Panc1 (cell line): ENCODE data around the gene UGGT2. TPM values are rescaled to one million over a fixed set of nuclear protein-coding genes. Genes with fewer than 3 reads are reported as not detected.

Experiments
- ATAC-seq: fragments of 200-7000 bp; cut with Tn5 transposase; 2 replicates; pipeline ENCODE4 v1.9.1; 2020; ENCODE audit warnings: mild to moderate bottlenecking, moderate library complexity
- BruUV-seq: library from RNA; stranded (reverse); fragments of 400-500 nt; replicated peaks from 2 replicates; lab custom pipeline; 2021; lab: Mats Ljungman, UMichigan
- CTCF ChIA-PET: fragments of 300-600 bp; sonication (Branson Sonifier 250); formaldehyde crosslinking; loops from one replicate; lab custom pipeline; 2022; ENCODE audit warnings: antibody characterized with exemption; lab: Charles Lee
- POLR2A ChIA-PET: fragments of 300-600 bp; sonication (Branson Sonifier 250); formaldehyde crosslinking; loops from one replicate; lab custom pipeline; 2022; ENCODE audit warnings: antibody characterized with exemption; lab: Charles Lee
- DNase-seq: peaks from one replicate; pipeline ENCODE4 v3.0.0-alpha.2; 2010; ENCODE audit warnings: low read depth, low spot score
- H3K27ac ChIP-seq: 2 replicates; pipeline ENCODE4 v1.5.1; 2011; ENCODE audit warnings: mild to moderate bottlenecking, low read length, inconsistent platforms
- H3K27me3 ChIP-seq: fragments of 200-500 bp; sonication (Bioruptor generic); 2 replicates; pipeline ENCODE4 v1.6.0; 2014; ENCODE audit warnings: low read length, inconsistent platforms; ENCODE audit not compliant: control insufficient read depth, insufficient read depth
- H3K36me3 ChIP-seq: fragments of 200-500 bp; sonication (Bioruptor generic); 2 replicates; pipeline ENCODE4 v1.5.1; 2014; ENCODE audit warnings: inconsistent platforms, mild to moderate bottlenecking, low read length, moderate library complexity; ENCODE audit not compliant: control insufficient read depth, insufficient read depth
- H3K4me1 ChIP-seq: 2 replicates; pipeline ENCODE4 v1.5.1; 2011; ENCODE audit warnings: inconsistent platforms, mild to moderate bottlenecking, low read length, moderate library complexity; ENCODE audit not compliant: control insufficient read depth, insufficient read depth
- H3K4me3 ChIP-seq, 2 experiments: 2 replicates each; pipeline ENCODE4 v1.5.1; 2011 to 2012; ENCODE audit warnings: low read depth in 2 of 2, low read length in 2 of 2, mild to moderate bottlenecking in 2 of 2, inconsistent platforms in 1 of 2, moderate library complexity in 1 of 2
- H3K9me3 ChIP-seq: fragments of 200-500 bp; sonication (Bioruptor generic); 2 replicates; pipeline ENCODE4 v1.5.1; 2014; ENCODE audit warnings: low read depth, mild to moderate bottlenecking, inconsistent platforms, low read length, moderate library complexity; ENCODE audit not compliant: control insufficient read depth, insufficient read depth
- CTCF ChIP-seq: fragments of 450-650 bp; IDR thresholded peaks from 2 replicates; pipeline ENCODE4 v1.5.1; 2017; ENCODE audit warnings: mild to moderate bottlenecking
- POLR2AphosphoS5 ChIP-seq: IDR thresholded peaks from 2 replicates; pipeline ENCODE4 v1.6.1; 2012; ENCODE audit warnings: mild to moderate bottlenecking, low read depth, low read length, moderate library complexity
- REST ChIP-seq, 2 experiments: IDR thresholded peaks; 2 replicates each; pipeline ENCODE4 v1.6.1; 2011 to 2012; ENCODE audit warnings: low read depth in 2 of 2, control low read depth in 1 of 2, low read length in 1 of 2, mild to moderate bottlenecking in 1 of 2, moderate library complexity in 1 of 2; ENCODE audit not compliant: insufficient read depth in 1 of 2
- SIN3A ChIP-seq: IDR thresholded peaks from 2 replicates; pipeline ENCODE4 v1.6.1; 2012; ENCODE audit warnings: low read depth, mild to moderate bottlenecking, low read length, moderate library complexity, borderline replicate concordance; ENCODE audit not compliant: insufficient read depth
- TCF7L2 ChIP-seq: IDR thresholded peaks from 2 replicates; pipeline ENCODE4 v1.6.1; 2011; ENCODE audit warnings: mild to moderate bottlenecking, low read depth, low read length, inconsistent platforms
- in situ Hi-C: cut with HindIII; loops from 2 replicates; pipeline ENCODE4 v1.10.0; 2016; ENCODE audit warnings: low sequenced_read_pairs, low pct_unique_long_range_greater_than_20kb
- intact Hi-C: fragments of 100-400 bp; cut with micrococcal nuclease; formaldehyde crosslinking; loops from one replicate; pipeline ENCODE4 v1.10.0; 2022; ENCODE audit not compliant: unreplicated experiment
- total RNA-seq: library from RNA; stranded (reverse); gene quantifications from one replicate; pipeline ENCODE4 v1.2.1, GENCODE V29; 2021; ENCODE audit not compliant: unreplicated experiment

UGGT2 gene
- total RNA-seq, 1 experiment from 2014 or later, result 22.9 TPM

GRCh38 chr13:95801825-95802224 lies 251.4 kb downstream of the UGGT2 start:
- in situ Hi-C loops (no loop called here), intact Hi-C loops (no loop called here)
- ChIA-PET POLR2A (no interaction called here), CTCF (no interaction called here)
- Histone ChIP-seq H3K27me3 (no peaks in the 10 kb centered on the region), H3K4me1 (no peaks in the 10 kb centered on the region), H3K4me3 (no peak overlapping the region), H3K9me3 (no peaks in the 10 kb centered on the region; the same call in 1 of the 2 replicates), H3K36me3 (no peaks in the 10 kb centered on the region), H3K27ac (no peak overlapping the region)
- TF ChIP-seq POLR2AphosphoS5, result no peak
- no peak for TF ChIP-seq REST (IDR thresholded peaks at IDR 0.05; ENCODE audit: insufficient read depth in 1 of 2, low read depth in 2 of 2, low read length in 1 of 2)
- no peak for TF ChIP-seq CTCF
- no peak for TF ChIP-seq TCF7L2
- TF ChIP-seq SIN3A, result no peak
- DNase-seq (no peak), ATAC-seq (no peak)
- no TSS peak for BruUV-seq

- no peak for TF ChIP-seq SIN3A
- no peak for TF ChIP-seq POLR2AphosphoS5
- no peak for TF ChIP-seq REST (IDR thresholded peaks at IDR 0.05; ENCODE audit: insufficient read depth in 1 of 2, low read depth in 2 of 2, low read length in 1 of 2)
- no peak for TF ChIP-seq CTCF
- no peak for TF ChIP-seq TCF7L2
- Histone ChIP-seq H3K4me1 (no peaks in the 10 kb centered on the region), H3K4me3 (no peak overlapping the region), H3K27me3 (no peaks in the 10 kb centered on the region), H3K9me3 (no peaks in the 10 kb centered on the region; the same call in 1 of the 2 replicates), H3K27ac (no peak overlapping the region), H3K36me3 (no peaks in the 10 kb centered on the region)
- BruUV-seq, result no TSS peak
- ATAC-seq (no peak), DNase-seq (no peak)
- ChIA-PET CTCF (no interaction called here), POLR2A (no interaction called here)
- intact Hi-C loops, result no loop called here
- in situ Hi-C loops, result no loop called here
Measured at GRCh38 chr13:95800436-95800835, 252.8 kb downstream of the UGGT2 start.
